Measurements from ENCODE around the gene ILKAP.

- TF ChIP-seq EZH2 (IDR thresholded peaks at IDR 0.05; ENCODE audit: insufficient read depth, poor library complexity, severe bottlenecking) (no peak), EZH2phosphoT487 (IDR thresholded peaks at IDR 0.05; ENCODE audit: insufficient read depth, low read depth) (no peak)
Observed at GRCh38 chr2:238125127-238125885, 78.2 kb downstream of the ILKAP start.

Data from GM23248 (cell line).